ENCODE data around the gene DNAJA2. TPM values are rescaled to one million over a fixed set of nuclear protein-coding genes. Genes with fewer than 3 reads are reported as not detected.

Gene DNAJA2
- polyA plus RNA-seq, 2 of the 4 experiments (the other 2 are of a cell fraction), result 33.7 to 82.3 TPM

GRCh38 chr16:46954562-46954961, 18.9 kb downstream of the DNAJA2 start:
- Histone ChIP-seq H3K4me2 (no peak overlapping the region), H3K27ac (no peak overlapping the region), H3K4me1 (peaks cover 6% of the 10 kb centered on the region; the same call in 2 of the 3 replicates), H3K9me3 (no peaks in the 10 kb centered on the region), H3K4me3 (no peak overlapping the region)
- ChIA-PET CTCF (interaction anchor here (0.7 to 2.2 kb wide), 2 partner anchors 24 to 138 kb away, joined by 3 to 8 read pairs; no protein-coding TSS in a partner anchor), POLR2A (no interaction called here)
- FAIRE-seq (no peak), DNase-seq (ENCODE audit: low read depth in 1 of 2, low spot score in 1 of 2) (no peak), ATAC-seq (no peak)
- 88% methylated on average over 5 of the region's 5 CpGs for WGBS (ENCODE audit: missing lambda C conversion rate)
- no peak for TF ChIP-seq EHMT2 (IDR thresholded peaks at IDR 0.05; ENCODE audit: low read depth)
- TF ChIP-seq TFCP2L1 (CRISPR knock-in tag; IDR thresholded peaks at IDR 0.05), result no peak
- no peak for TF ChIP-seq MAZ (IDR thresholded peaks at IDR 0.05; ENCODE audit: borderline replicate concordance, low read depth, low read length)
- no peak for TF ChIP-seq NFE2L2 (conservative IDR thresholded peaks at IDR 0.05; ENCODE audit: low read length)
- TF ChIP-seq, protein P1, sequence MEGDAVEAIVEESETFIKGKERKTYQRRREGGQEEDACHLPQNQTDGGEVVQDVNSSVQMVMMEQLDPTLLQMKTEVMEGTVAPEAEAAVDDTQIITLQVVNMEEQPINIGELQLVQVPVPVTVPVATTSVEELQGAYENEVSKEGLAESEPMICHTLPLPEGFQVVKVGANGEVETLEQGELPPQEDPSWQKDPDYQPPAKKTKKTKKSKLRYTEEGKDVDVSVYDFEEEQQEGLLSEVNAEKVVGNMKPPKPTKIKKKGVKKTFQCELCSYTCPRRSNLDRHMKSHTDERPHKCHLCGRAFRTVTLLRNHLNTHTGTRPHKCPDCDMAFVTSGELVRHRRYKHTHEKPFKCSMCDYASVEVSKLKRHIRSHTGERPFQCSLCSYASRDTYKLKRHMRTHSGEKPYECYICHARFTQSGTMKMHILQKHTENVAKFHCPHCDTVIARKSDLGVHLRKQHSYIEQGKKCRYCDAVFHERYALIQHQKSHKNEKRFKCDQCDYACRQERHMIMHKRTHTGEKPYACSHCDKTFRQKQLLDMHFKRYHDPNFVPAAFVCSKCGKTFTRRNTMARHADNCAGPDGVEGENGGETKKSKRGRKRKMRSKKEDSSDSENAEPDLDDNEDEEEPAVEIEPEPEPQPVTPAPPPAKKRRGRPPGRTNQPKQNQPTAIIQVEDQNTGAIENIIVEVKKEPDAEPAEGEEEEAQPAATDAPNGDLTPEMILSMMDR (IDR thresholded peaks at IDR 0.05), result no peak
- no peak for TF ChIP-seq JUN (IDR thresholded peaks at IDR 0.05)
- TF ChIP-seq ESRRA (IDR thresholded peaks at IDR 0.05; ENCODE audit: borderline replicate concordance, low read length), result no peak
- TF ChIP-seq PHF8 (IDR thresholded peaks at IDR 0.05; ENCODE audit: borderline replicate concordance, low read depth), result no peak
- no peak for TF ChIP-seq RCOR1 (IDR thresholded peaks at IDR 0.05; ENCODE audit: low read depth, low read length)
- TF ChIP-seq, protein P2, sequence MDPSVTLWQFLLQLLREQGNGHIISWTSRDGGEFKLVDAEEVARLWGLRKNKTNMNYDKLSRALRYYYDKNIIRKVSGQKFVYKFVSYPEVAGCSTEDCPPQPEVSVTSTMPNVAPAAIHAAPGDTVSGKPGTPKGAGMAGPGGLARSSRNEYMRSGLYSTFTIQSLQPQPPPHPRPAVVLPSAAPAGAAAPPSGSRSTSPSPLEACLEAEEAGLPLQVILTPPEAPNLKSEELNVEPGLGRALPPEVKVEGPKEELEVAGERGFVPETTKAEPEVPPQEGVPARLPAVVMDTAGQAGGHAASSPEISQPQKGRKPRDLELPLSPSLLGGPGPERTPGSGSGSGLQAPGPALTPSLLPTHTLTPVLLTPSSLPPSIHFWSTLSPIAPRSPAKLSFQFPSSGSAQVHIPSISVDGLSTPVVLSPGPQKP (IDR thresholded peaks at IDR 0.05; ENCODE audit: low read depth, low read length), result no peak
- no peak for TF ChIP-seq HOXB13 (CRISPR knock-in tag; IDR thresholded peaks at IDR 0.05; ENCODE audit: low read depth)
- TF ChIP-seq MAFK (IDR thresholded peaks at IDR 0.05; ENCODE audit: partially characterized antibody), result no peak
- TF ChIP-seq NR3C1 (IDR thresholded peaks at IDR 0.05), result no peak

DNA sequence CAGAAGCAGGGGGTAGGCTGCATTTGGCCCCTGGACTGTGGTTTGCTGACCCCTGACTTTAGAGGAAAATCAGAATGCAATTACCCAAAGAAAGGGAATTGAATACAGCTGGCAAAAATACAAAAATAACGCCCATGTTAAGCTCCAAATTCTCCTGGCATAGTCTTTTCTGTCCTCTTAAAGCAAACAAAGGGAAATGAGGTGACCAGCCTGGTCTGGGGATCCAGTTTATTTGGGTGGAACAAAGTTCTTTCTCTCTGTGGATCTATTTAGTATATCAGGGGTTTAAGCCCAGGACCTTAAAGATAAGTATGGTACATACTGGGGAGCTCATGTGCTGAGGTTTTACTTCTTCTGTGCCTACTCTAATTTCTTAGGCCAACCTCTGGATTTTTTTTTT, 23.5 kb downstream of the DNAJA2 start:
- H3K4me2 ChIP-seq, result no peak overlapping the region
- ChIA-PET POLR2A (no interaction called here), CTCF (interaction anchor here (0.6 to 1.4 kb wide), 4 partner anchors 16 to 1215 kb away, joined by 3 to 5 read pairs (median 4); no protein-coding TSS in a partner anchor)
- no peak for FAIRE-seq
- no peaks in the 10 kb centered on the region for H3K4me1 ChIP-seq
- no peak for ATAC-seq
- no peak for DNase-seq (ENCODE audit: low read depth in 1 of 2, low spot score in 1 of 2)
- no peak overlapping the region for H3K4me3 ChIP-seq
- TF ChIP-seq CEBPB (IDR thresholded peaks at IDR 0.05) (no peak), POLR2A (IDR thresholded peaks at IDR 0.05; ENCODE audit: low read length) (no peak), RCOR1 (IDR thresholded peaks at IDR 0.05; ENCODE audit: low read depth, low read length) (no peak), FOSL2 (IDR thresholded peaks at IDR 0.05) (no peak), FOSL2 (CRISPR knock-in tag; IDR thresholded peaks at IDR 0.05) (no peak), CHD4 (IDR thresholded peaks at IDR 0.05; ENCODE audit: borderline replicate concordance) (no peak), HDAC2 (IDR thresholded peaks at IDR 0.05) (no peak), CBX2 (IDR thresholded peaks at IDR 0.05; ENCODE audit: borderline replicate concordance, low read depth) (no peak), BCL3 (IDR thresholded peaks at IDR 0.05) (no peak), PHF8 (IDR thresholded peaks at IDR 0.05; ENCODE audit: borderline replicate concordance, low read depth) (no peak), ZSCAN20 (CRISPR knock-in tag; IDR thresholded peaks at IDR 0.05) (no peak), RFX5 (IDR thresholded peaks at IDR 0.05) (no peak), GATA3 (IDR thresholded peaks at IDR 0.05; ENCODE audit: borderline replicate concordance) (no peak), MAZ (IDR thresholded peaks at IDR 0.05; ENCODE audit: borderline replicate concordance, low read depth, low read length) (no peak), EHMT2 (IDR thresholded peaks at IDR 0.05; ENCODE audit: low read depth) (no peak), HEYL (CRISPR knock-in tag; IDR thresholded peaks at IDR 0.05) (no peak), HOXA7 (CRISPR knock-in tag; IDR thresholded peaks at IDR 0.05) (no peak), JUNB (IDR thresholded peaks at IDR 0.05) (no peak)
- TF ChIP-seq, protein P1 (IDR thresholded peaks at IDR 0.05), result no peak
- TF ChIP-seq, protein P3, sequence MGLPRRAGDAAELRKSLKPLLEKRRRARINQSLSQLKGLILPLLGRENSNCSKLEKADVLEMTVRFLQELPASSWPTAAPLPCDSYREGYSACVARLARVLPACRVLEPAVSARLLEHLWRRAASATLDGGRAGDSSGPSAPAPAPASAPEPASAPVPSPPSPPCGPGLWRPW (IDR thresholded peaks at IDR 0.05), result no peak
- TF ChIP-seq, protein P4, sequence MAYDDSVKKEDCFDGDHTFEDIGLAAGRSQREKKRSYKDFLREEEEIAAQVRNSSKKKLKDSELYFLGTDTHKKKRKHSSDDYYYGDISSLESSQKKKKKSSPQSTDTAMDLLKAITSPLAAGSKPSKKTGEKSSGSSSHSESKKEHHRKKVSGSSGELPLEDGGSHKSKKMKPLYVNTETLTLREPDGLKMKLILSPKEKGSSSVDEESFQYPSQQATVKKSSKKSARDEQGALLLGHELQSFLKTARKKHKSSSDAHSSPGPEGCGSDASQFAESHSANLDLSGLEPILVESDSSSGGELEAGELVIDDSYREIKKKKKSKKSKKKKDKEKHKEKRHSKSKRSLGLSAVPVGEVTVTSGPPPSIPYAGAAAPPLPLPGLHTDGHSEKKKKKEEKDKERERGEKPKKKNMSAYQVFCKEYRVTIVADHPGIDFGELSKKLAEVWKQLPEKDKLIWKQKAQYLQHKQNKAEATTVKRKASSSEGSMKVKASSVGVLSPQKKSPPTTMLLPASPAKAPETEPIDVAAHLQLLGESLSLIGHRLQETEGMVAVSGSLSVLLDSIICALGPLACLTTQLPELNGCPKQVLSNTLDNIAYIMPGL (CRISPR knock-in tag; IDR thresholded peaks at IDR 0.05; ENCODE audit: borderline replicate concordance), result no peak
- 32% methylated on average over 1 of the region's 1 CpG for WGBS (ENCODE audit: missing lambda C conversion rate)
- no peak overlapping the region for H3K27ac ChIP-seq
- no peaks in the 10 kb centered on the region for H3K9me3 ChIP-seq
